NCI-H526 (cell line): ENCODE results near the gene RAN.
A peak's percentile ranks its signal among the peaks of the same experiment; 100 is the strongest.
"Not testable (repeated sequence)": the region's sequence is repeated elsewhere in the genome, so short reads cannot be mapped to it uniquely, and the experiment has no call there.

ENCODE experiments used
- DNase-seq, 2 experiments: peaks; one replicate each; lab custom pipeline; 2025; lab: John Stamatoyannopoulos, UW

Gene RAN

GRCh38 chr12:130878193-130879185 is 6.6 kb downstream of the RAN start:
- peak in 1 of 2 experiments; percentile 61 for DNase-seq

DNA sequence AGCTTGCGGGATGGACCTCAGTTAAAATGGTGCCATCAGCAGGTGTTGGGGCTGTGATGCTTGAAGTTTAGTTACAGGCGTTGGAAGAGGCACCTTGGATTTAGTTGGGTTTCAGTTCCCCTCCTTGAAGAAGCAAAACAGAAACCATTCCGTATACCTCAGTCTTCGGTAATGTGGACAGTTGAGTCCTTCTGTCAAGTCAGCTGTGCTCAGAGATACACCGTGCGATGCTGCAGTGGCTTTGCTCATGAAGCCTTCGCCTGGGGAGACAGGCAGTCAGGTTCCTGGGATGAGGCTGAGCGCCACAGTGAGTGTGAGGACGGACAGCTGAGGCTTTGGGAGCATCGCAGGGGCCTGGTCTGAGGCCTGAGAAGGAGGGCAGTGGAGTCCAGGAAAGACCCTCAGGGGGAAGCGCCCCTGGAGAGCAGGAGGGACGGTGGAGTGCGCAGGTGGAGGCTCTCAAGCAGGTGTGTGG is 7.4 kb downstream of the RAN start:
- DNase-seq = peak in 1 of 2 experiments; percentile 46

- peak in 1 of 2 experiments; percentile 25 for DNase-seq
These were observed 8.0 kb downstream of the RAN start for GRCh38 chr12:130879781-130880389.

- peak in 1 of 2 experiments; percentile 25 for DNase-seq
These were observed 8.6 kb downstream of the RAN start for GRCh38 chr12:130880411-130880885.

DNA sequence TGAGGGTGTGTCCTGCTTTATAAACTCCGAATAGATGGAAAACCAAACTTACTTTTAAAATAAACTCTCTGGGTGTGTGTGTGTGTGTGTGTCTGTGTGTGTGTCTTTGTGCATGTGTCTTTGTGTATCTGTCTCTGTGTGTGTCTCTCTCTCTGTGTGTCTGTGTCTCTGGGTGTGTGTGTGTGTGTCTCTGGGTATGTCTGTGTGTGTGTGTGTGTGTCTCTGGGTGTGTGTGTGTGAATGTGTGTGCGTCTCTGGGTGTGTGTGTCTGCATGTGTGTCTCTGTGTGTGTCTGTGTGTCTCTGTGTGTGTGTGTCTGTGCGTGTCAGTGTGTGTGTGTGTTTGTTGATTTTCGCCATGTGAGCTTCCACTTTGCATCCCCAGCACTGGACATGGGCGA is 9.2 kb downstream of the RAN start:
- DNase-seq = no peak

- DNase-seq = no peak
These were observed 9.7 kb downstream of the RAN start for GRCh38 chr12:130881548-130881947.

DNA sequence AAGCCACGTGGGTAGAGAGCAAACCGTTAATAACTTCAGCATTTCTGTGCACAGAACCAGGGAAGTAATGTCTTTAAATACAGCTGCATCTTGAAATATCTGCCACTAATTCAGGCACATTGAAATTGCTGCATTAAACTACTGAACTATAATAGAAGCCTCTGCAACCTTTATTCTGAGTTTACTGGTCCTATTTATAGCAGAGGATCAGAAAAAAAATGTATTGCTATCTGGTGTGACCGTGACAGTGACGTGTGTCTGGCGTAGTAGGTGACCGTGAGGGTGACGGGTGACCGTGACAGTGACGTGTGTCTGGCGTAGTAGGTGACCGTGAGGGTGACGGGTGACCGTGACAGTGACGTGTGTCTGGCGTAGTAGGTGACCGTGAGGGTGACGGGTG is 15.3 kb downstream of the RAN start:
- not testable (repeated sequence) for DNase-seq

- no peak for DNase-seq
These were observed 32.2 kb downstream of the RAN start for GRCh38 chr12:130904064-130904463.

DNA sequence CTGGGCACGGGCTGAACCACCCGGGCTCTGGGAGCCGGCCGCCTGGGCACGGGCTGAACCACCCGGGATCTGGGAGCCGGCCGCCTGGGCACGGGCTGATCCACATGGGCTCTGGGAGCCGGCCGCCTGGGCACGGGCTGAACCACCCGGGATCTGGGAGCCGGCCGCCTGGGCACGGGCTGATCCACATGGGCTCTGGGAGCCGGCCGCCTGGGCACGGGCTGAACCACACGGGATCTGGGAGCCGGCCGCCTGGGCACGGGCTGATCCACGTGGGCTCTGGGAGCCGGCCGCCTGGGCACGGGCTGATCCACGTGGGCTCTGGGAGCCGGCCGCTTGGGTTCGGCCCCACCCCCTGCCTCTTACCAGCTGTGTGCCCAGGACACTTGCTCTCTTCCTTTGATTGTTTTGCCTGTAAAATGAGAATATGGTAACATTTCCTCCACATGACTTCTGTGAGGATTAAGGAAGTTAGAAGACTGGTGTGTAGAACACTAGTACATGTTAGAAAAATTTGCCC is 33.1 kb downstream of the RAN start:
- DNase-seq = not testable (repeated sequence)

- DNase-seq = no peak
These were observed 37.2 kb downstream of the RAN start for GRCh38 chr12:130909111-130909510.

DNA sequence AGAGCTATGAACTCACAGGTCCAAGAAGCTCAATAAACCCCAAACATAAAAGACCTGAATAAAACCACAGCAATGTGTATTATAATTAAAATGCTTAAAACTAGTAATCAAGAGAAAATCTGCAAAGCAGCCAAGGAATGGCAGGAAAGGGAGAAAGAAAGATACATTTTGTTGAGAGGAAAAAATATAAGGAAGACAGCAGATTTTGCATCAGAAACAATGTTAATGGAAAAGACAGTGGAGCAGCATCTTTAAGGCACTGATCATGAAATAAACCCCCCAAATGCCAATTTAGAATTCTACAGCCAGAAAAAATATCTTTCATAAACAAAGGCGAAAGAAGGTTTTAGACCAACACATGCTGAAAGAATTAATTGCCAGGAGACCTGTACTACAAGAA is 39.3 kb downstream of the RAN start:
- no peak for DNase-seq

DNA sequence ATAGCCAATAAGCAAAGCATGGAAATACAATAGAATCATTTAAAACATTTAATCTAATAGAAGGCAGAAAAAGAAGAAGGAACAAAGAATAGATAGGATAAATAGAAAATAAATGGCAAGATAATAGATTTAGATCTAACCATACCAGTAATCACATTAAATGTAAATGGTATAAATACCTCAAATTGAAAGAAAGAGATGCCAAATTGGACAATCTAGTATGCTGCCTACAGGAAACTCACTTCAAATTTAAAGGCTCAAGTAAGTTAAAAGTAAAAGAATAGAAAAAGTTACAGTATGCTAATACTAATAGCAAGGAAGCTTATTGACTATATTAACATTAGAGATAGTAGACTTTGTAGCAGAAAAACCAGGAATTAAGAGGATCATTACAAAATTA is 40.1 kb downstream of the RAN start:
- no peak for DNase-seq

GRCh38 chr12:130916241-130916911 is 44.5 kb downstream of the RAN start:
- DNase-seq = peak; percentile 76 to 91

- no peak for DNase-seq
These were observed 45.7 kb downstream of the RAN start for GRCh38 chr12:130917607-130918006.

DNA sequence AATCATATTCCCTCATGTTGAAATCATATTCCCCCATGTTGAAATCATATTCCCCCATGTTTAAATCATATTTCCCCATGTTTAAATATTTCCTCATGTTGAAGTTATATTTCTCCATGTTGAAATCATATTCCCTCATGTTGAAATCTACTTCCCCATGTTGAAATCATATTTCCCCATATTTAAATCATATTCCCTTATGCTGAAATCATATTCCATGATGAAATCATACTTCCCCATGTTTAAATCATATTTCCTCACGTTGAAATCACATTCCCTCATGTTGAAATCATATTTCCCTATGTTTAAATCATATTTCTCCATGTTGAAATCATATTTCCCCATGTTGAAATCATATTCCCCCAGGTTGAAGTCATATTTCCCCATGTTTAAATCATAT is 47.2 kb downstream of the RAN start:
- no peak for DNase-seq

GRCh38 chr12:130920119-130920703 is 48.3 kb downstream of the RAN start:
- DNase-seq = no peak

DNA sequence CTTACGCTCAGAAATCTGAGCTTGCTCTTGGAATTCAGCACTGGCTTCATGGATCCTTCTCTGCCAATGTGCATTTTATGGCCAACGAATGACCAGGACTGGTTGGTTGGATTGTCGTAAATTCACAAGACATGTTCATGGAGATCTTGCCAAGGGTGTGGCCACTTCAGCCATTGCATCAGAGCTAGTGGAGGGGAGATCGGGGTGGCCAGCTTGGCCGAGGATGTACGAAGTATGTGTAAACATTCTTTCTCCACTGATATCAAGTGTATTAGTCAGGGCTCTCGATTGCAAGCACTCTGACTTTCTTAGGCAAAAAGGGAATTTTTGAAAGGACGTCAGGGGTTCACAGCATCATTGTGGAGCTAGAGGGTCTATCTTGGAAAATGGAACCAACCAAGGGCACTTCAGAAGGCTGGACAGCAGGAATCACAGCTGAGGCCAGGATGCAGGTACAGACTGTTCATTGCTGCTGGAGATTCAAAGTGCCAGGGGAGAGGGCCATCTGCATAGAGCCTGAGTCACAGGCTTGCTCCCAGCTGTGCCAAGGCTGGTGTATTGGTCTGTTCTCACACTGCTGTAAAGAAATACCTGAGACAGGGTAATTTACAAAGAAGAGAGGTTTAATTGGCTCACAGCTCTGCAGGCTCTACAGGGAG is 49.0 kb downstream of the RAN start:
- DNase-seq = no peak

DNA sequence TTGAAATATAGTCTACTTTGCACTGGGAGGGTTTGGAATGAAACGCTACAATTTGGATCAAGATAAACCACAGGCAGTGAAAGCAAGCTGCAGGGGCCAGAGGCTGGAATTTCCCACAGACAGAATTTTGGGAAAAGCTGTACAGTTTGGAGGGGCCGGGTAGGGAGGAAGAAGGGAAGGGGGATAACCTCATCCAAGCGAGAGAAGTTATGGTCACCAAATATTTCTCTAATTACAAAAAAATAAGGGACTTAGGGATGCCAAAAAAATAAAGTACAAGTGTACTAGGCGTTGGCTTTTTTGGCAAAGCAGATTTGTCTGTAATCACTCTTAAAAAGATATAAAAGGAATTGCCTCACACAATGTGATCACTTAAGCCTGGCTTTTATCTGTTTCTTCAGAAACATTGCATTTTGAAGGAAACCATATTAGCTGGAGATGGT is 50.7 kb downstream of the RAN start:
- no peak for DNase-seq

DNA sequence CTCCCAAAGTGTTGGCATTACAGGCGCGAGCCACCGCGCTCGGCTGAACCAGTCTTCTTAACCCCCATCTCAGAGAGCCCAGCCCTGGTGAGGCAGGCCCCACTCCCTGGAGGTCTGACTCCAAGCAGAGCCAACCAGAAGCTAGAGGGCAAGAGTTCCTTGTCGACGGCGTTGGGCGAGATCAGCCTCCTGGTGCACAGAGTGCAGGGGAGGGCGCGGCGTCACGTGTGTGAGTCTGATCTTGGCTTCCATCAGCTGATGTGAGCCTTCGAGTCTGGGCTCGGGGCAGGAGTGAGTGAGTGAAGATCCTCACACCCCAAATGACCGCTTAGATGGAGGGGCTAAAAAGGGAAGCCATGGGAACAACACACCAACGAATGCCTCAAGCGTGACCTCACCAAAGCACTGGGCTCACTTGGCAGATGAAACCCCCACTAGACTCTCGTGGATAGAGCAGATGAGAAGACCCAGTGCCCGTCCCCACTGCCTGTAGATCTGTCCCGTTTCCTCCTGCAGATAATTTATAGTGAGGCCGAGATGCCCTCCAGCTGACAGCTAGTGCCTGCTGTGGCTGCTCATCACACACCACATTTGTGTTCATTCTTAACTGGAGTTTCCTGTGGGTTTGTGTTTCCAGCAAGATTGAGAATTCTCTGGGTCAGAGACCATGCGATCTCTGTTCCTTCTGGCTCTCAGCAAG is 53.2 kb downstream of the RAN start:
- DNase-seq = no peak

- DNase-seq = no peak
These were observed 53.8 kb downstream of the RAN start for GRCh38 chr12:130925666-130926015.
